ENCODE data around the gene PARD6B. TPM values are rescaled to one million over a fixed set of nuclear protein-coding genes. Genes with fewer than 3 reads are reported as not detected.
"Not testable (repeated sequence)": the region's sequence is repeated elsewhere in the genome, so short reads cannot be mapped to it uniquely, and the experiment has no call there.

PARD6B gene
- total and polyA plus RNA-seq, 8 donors, result 3.1 to 17.8 (median 10.6) TPM

- 47 to 50% methylated on average over 9 of the region's 9 CpGs for WGBS, 2 donors
- TF ChIP-seq CTCF (IDR thresholded peaks at IDR 0.05), result no peak
- Histone ChIP-seq H3K27me3 (no peaks in the 10 kb centered on the region), H3K27ac (peak overlapping the region in 2 of 4 donors; percentile 27 to 47), H3K4me3 (no peak overlapping the region), H3K4me1 (peaks cover 0 to 31% (median 5%) of the 10 kb centered on the region in 3 donors), H3K9me3 (no peaks in the 10 kb centered on the region), H3K36me3 (no peaks in the 10 kb centered on the region)
- DNase-seq (no peak), ATAC-seq (peak in 2 of 4 donors; percentile 9 to 52), FAIRE-seq (no peak)
- intact Hi-C loops (cut with DNase I), result loop anchor here in 2 of 3 donors (5.0 to 10.0 kb wide), 2 partner anchors 46 to 48 kb away; no protein-coding TSS in a partner anchor
Observed at GRCh38 chr20:50710492-50711063, 20.8 kb upstream of the PARD6B start.

GRCh38 chr20:50711113-50711825 lies 20.1 kb upstream of the PARD6B start:
- no peak for ATAC-seq
- intact Hi-C loops (cut with DNase I), result loop anchor here in 2 of 3 donors (5.0 to 10.0 kb wide), 2 partner anchors 46 to 49 kb away; no protein-coding TSS in a partner anchor
- Histone ChIP-seq H3K36me3 (no peaks in the 10 kb centered on the region), H3K9me3 (no peaks in the 10 kb centered on the region), H3K27me3 (no peaks in the 10 kb centered on the region), H3K27ac (peak overlapping the region in 2 of 4 donors; percentile 27 to 47), H3K4me1 (peaks cover 0 to 31% (median 5%) of the 10 kb centered on the region in 3 donors), H3K4me3 (no peak overlapping the region)
- peak in 1 of 6 donors; percentile 6 for DNase-seq
- no peak for FAIRE-seq
- no peak for TF ChIP-seq CTCF (IDR thresholded peaks at IDR 0.05)
- 78% methylated on average over 13 of the region's 13 CpGs for WGBS, 2 donors

GRCh38 chr20:50712771-50713656 lies 18.4 kb upstream of the PARD6B start:
- no peaks in the 10 kb centered on the region for H3K27me3 ChIP-seq
- DNase-seq (peak in 1 of 6 donors; percentile 18), ATAC-seq (no peak), FAIRE-seq (no peak)
- no peak overlapping the region for H3K27ac ChIP-seq
- H3K36me3 ChIP-seq, result no peaks in the 10 kb centered on the region
- no peak overlapping the region for H3K4me3 ChIP-seq
- peaks cover 0 to 27% (median 5%) of the 10 kb centered on the region in 3 donors for H3K4me1 ChIP-seq
- no peak for TF ChIP-seq CTCF (IDR thresholded peaks at IDR 0.05)
- 84 to 90% methylated on average over 7 of the region's 7 CpGs for WGBS, 2 donors
- intact Hi-C loops (cut with DNase I), result loop anchor here in 2 of 3 donors (5.0 to 10.0 kb wide), 2 partner anchors 48 to 51 kb away; no protein-coding TSS in a partner anchor
- no peaks in the 10 kb centered on the region for H3K9me3 ChIP-seq

- H3K36me3 ChIP-seq, result no peaks in the 10 kb centered on the region
- no peak overlapping the region for H3K4me3 ChIP-seq
- H3K4me1 ChIP-seq, result peaks cover 0 to 25% (median 4%) of the 10 kb centered on the region in 3 donors
- no peaks in the 10 kb centered on the region for H3K9me3 ChIP-seq
- no peaks in the 10 kb centered on the region for H3K27me3 ChIP-seq
- FAIRE-seq (no peak), DNase-seq (peak in 4 of 6 donors; percentile 32 to 57 (median 51)), ATAC-seq (peak; percentile 63 to 89 (median 84))
- peak in 3 of 4 donors; percentile 25 to 36 (median 29) for TF ChIP-seq CTCF (IDR thresholded peaks at IDR 0.05)
- intact Hi-C loops (cut with DNase I), result loop anchor here in 2 of 3 donors (5.0 to 10.0 kb wide), 2 partner anchors 49 to 51 kb away; no protein-coding TSS in a partner anchor
- 36 to 50% methylated on average over 7 of the region's 7 CpGs for WGBS, 2 donors
- no peak overlapping the region for H3K27ac ChIP-seq
Observed at GRCh38 chr20:50713657-50714101, 17.7 kb upstream of the PARD6B start.

- ATAC-seq, H3K9me3 ChIP-seq, H3K4me3 ChIP-seq, FAIRE-seq, H3K27me3 ChIP-seq, H3K27ac ChIP-seq, H3K36me3 ChIP-seq: not testable (repeated sequence)
- intact Hi-C loops (cut with DNase I), result loop anchor here in 2 of 3 donors (5.0 to 10.0 kb wide), 2 partner anchors 50 to 52 kb away; no protein-coding TSS in a partner anchor
- peak in 1 of 6 donors; percentile 26 for DNase-seq
- H3K4me1 ChIP-seq, result peaks cover 0 to 17% (median 0%) of the 10 kb centered on the region in 3 donors
- WGBS, 2 donors, result 86 to 93% methylated on average over 12 of the region's 12 CpGs
Observed at GRCh38 chr20:50714426-50714825, 17.0 kb upstream of the PARD6B start.
